Inferior parietal cortex (tissue), 1 donor: Measurements from ENCODE around the gene BAZ2B.
"Not testable (repeated sequence)": the region's sequence is repeated elsewhere in the genome, so short reads cannot be mapped to it uniquely, and the experiment has no call there.

ENCODE experiments used
- DNase-seq: peaks from one replicate; pipeline ENCODE4 v3.0.0-alpha.2; 2016; ENCODE audit errors: extremely low spot score

The BAZ2B gene

GRCh38 chr2:159538801-159539200 lies 77.5 kb downstream of the BAZ2B start:
- DNase-seq = no peak

DNA sequence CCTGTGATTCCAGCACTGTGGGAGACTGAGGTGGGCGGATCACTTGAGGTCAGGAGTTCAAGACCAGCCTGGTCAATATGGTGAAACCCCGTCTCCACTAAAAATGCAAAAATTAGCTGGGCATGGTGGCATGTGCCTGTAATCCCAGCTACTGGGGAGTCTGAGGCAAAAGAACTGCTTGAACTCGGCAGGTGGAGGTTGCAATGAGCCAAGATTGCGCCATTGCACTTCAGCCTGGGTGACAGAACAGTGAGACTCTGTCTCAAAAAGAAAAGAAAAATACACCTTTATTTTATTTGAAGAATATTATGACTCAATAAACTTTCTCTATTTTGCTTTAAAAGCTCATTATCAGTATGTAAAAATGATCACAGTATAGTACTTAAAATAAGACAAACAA lies 81.1 kb downstream of the BAZ2B start:
- not testable (repeated sequence) for DNase-seq

DNA sequence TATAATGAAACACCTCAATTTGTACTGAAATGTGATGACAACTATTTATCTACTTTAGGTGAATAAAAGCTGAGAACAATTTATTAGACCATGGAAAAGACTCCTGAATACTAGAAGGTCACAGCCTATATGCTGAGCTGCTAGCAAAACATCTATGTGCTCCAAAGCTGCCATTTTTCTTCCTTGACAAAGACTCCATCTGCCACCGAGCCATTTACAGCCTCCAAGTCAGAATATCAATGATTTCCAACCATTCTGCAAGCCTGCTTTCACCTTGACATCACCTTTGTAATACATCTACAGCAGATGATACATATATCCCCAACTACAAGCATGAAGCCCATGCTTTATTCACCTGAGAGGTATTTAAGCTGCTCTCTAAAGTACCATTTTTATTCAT lies 84.9 kb downstream of the BAZ2B start:
- DNase-seq = no peak

- no peak for DNase-seq
Measured at GRCh38 chr2:159526433-159526832, 89.9 kb downstream of the BAZ2B start.

GRCh38 chr2:159525012-159525411 lies 91.3 kb downstream of the BAZ2B start:
- DNase-seq = no peak

DNA sequence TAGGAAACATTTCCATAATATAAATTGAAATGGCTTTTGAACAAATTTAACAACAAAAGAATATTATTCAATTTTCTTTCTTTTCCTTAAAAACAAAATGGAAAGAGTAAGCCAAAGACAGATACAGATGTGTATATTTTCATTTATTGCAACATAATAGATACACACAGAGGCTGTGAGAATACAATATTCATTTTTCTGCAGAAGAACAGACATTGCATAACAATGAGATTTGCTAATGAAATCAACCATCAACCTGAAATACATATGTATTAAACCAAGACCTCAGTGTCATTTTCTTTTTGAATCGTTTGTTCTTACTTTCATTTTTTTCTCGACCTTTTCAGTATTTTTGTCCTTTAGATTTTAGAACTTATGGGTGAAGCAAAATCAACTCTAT lies 95.1 kb downstream of the BAZ2B start:
- DNase-seq = no peak

DNA sequence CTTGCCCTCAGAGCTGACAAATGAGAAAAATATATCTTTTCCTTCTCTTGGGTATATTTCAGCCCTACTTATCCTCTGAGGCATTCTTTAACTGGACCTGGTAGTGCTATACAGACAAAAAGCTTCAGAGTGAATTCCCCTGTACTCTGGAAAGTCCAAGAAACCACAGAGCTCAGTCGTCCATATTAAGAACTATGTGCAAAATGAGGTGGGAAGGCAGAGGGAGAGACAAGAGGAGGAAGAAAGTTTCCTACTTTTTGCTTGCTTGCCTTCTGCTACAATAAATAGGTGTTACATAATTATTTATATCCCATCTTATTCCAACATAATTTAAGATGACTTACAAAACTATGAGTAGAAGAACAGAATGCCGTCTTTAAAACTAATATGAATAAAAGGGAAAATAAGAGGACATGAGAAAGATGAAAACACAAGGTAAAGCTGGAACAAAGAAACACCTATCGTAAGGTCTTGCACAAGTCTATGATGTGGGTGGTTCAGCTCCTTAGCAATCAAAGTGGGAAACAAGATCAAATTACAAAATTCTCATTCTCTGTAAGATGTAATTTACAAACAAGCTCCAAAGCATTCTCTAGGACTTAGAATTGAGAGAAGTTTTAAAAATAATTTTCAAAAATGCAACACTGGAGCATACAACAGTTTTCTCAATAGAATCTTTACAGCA lies 97.9 kb downstream of the BAZ2B start:
- no peak for DNase-seq

GRCh38 chr2:159516241-159516758 lies 100.0 kb downstream of the BAZ2B start:
- peak; percentile 48 for DNase-seq

DNA sequence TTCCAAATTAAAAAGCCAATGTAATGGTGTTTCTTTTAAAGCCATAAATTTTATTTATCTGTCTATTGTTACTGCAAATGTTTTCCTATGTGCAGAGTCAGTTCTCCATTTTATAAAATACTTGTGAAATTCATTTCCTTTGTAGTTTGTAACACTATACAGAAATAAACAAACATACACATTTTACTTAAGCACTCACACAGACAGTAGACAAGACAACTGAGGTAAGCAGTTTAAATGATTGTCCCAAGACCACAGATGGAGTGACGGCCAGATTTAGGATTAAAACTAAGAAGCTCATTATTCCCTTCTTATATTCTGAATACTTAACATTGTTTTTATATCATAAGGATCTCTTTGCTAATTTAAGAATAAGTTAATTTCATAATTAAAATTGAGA lies 100.9 kb downstream of the BAZ2B start:
- no peak for DNase-seq

DNA sequence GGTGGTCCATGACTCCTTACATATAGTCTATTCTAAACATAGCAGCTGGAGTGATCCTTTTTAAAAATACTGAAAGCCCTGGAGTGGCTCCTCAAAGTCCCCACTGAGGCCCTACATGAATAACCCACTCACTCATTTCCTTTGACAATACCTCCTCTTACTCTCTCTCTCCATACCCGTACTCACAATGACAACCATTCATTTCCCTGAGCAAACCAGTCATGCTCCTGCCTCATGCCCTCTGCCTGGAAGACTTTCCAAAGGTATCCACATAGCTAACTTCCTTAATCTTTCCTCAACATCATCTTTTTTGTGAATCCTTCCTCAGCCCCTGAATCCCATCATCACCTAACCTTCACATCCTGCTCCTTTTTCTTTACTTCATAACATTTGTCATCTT lies 102.6 kb downstream of the BAZ2B start:
- DNase-seq = no peak

DNA sequence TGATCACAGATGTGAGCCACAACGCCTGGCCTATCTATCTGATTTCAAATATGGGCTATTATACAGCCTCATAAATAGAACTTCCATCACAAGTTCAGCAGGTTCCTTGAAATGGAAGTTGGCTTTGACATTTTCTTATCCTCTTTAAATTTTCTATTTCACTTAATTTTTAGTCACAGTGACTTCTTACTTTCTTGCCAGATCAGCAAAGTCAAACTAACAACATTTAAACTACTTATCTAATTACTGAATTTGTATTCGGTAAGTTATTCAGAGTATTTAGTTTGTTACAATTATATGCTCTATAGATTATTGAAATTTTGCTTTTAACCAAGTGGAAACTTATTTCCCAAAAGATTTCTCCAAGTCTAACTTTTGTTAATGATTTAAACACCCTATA lies 108.2 kb downstream of the BAZ2B start:
- DNase-seq = no peak

DNA sequence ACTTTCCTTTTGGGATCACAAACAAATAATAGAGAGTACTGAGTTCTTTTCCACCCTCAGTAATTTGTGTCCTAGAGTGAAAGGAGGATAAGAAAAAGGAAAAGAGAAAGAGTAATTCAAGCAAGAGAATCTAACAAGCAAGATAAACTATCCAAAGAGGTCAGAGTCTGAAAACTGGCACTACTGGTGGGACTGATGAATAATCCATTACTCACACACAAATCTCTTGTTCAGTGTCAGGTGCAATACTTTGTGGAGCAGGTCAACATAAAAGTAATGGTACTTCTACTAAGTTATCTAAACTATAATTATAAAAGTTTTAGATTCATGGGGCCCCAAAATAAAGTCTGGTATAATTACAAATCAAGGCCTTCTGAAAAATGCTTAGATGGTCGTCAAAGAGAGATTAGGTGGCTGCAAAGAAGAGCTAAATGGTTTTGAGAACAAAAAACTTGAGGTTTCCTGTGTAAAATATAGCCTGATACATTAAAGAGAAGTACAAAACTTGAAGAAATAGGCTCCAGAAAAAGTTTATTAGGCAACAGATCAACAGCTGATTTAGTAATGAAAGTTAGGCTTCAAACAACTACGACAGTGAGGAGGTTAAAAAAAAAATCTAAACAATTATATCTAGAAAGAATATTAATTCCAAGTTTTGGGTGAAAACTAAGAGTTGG lies 109.4 kb downstream of the BAZ2B start:
- no peak for DNase-seq

GRCh38 chr2:159506202-159506601 lies 110.1 kb downstream of the BAZ2B start:
- DNase-seq = no peak

- DNase-seq = no peak
Measured at GRCh38 chr2:159505196-159505595, 111.2 kb downstream of the BAZ2B start.

GRCh38 chr2:159501743-159502142 lies 114.6 kb downstream of the BAZ2B start:
- no peak for DNase-seq

DNA sequence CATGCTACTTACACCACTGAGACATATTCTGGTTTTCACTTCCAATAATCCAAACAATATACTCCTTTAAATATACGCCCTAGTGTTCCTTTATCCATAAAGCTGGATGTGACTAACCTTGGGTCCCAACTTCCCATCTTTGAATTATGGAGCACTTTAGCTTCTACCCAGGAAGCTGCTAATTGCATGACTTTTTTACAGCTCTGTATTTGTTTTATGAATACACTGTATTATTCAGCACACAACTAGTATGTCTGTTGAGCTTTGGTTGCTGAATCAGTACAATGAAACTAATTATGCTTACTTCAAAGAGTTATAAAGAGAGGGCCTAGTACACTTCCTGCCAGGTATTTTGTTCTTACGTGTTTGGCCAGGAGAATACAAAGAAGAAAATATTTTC lies 118.5 kb downstream of the BAZ2B start:
- DNase-seq = no peak

DNA sequence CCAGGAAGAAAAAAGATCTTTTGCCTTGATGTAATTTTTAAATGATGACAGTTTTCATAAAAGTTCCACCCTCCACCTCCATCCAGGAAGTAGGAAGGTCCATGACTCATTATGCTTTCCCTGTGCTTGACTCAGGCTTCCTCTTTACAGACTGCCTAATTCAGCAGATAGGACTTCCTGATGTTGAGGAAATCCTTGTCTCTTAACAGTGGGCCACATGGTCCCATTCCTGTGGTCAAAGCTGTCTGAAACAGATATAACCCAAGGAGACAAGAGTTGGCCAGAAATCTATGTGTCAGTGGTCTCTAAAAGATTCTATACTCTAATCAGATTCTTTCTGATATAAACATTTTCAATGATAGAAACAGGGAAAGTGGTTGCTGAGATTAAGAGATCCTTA lies 119.1 kb downstream of the BAZ2B start:
- DNase-seq = peak; percentile 41

- DNase-seq = no peak
Measured at GRCh38 chr2:159489476-159489875, 126.9 kb downstream of the BAZ2B start.

GRCh38 chr2:159484532-159484931 lies 131.8 kb downstream of the BAZ2B start:
- DNase-seq = no peak

- DNase-seq = no peak
Measured at GRCh38 chr2:159476329-159476728, 140.0 kb downstream of the BAZ2B start.

- DNase-seq = no peak
Measured at GRCh38 chr2:159475793-159476192, 140.6 kb downstream of the BAZ2B start.

- DNase-seq = no peak
Measured at GRCh38 chr2:159471340-159471739, 145.0 kb downstream of the BAZ2B start.

GRCh38 chr2:159468257-159468656 lies 148.1 kb downstream of the BAZ2B start:
- DNase-seq = no peak
